ENCODE results near the gene LAMA1.

Gene LAMA1

DNA sequence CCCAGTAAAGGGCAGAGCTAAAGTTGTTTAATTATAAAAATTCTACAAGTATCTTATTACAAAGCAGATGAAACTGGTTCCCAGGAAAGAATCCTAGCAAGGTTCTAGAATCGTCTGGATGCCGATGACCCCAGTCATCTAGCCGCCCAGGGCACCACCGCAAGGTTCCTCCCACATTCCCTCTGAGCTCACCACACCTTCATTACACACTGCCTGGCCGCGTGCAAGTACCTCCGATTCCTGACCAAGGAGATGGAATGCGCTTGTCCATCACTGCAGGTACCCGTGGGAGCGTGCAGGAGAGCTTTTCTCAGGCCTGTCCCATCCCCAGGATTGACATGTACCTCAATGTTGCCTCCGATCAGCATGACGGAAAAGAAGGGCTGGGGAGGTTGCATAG is 158.5 kb downstream of the LAMA1 start:
- Mint-ChIP-seq H3K27ac (no peak overlapping the region), H3K36me3 (no peaks in the 10 kb centered on the region), H3K27me3 (no peaks in the 10 kb centered on the region), H3K4me1 (no peaks in the 10 kb centered on the region), H3K9me3 (peaks cover 4% of the 10 kb centered on the region), H3K4me3 (no peak overlapping the region)

- Mint-ChIP-seq H3K27me3 (no peaks in the 10 kb centered on the region), H3K27ac (no peak overlapping the region), H3K9me3 (peaks cover 4% of the 10 kb centered on the region), H3K4me3 (no peak overlapping the region), H3K4me1 (no peaks in the 10 kb centered on the region), H3K36me3 (no peaks in the 10 kb centered on the region)
Observed at GRCh38 chr18:6956999-6957398, 160.6 kb downstream of the LAMA1 start.

DNA sequence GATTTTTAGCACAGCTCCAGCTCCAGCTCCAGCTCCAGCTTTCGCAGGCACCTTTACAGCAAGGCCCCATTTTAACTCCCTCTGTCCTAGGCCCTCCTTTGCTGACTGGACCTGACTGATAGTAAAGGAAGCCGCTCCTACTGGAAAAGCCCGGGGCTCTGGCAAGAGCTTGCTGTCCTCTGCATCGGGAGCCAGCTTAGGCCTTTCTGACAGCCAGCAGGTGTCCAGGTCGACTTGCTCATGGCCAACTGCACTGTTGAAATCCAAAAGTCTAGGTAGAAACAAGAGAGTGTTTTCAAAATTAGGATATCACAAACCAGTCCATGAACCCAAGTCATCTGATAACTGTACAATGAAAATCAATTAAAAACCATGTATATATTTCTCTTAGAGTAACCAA is 161.1 kb downstream of the LAMA1 start:
- Mint-ChIP-seq H3K27me3 (no peaks in the 10 kb centered on the region), H3K4me3 (no peak overlapping the region), H3K36me3 (no peaks in the 10 kb centered on the region), H3K27ac (no peak overlapping the region), H3K9me3 (peaks cover 4% of the 10 kb centered on the region), H3K4me1 (no peaks in the 10 kb centered on the region)

DNA sequence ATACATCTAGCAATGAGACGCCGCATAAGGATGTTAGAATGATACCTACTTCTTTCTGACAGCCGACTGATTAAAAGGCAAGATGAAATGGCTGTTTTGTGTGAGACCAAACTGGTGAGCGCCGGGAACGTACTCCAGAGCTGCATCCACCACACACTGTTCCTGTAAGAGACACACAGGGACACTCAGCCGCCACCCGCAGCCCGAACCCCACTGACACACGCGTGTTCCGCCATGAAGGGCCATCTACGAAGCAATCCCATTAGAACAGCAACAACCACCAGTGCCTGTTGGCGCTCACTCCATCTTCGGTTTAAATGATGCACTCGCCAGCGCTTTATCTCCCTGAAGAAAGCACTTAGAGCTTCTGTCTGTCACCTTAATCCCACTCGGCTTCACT is 162.3 kb downstream of the LAMA1 start:
- peaks cover 4% of the 10 kb centered on the region for H3K9me3 Mint-ChIP-seq
- H3K36me3 Mint-ChIP-seq = no peaks in the 10 kb centered on the region
- H3K27me3 Mint-ChIP-seq = no peaks in the 10 kb centered on the region
- no peaks in the 10 kb centered on the region for H3K4me1 Mint-ChIP-seq
- no peak overlapping the region for H3K27ac Mint-ChIP-seq
- H3K4me3 Mint-ChIP-seq = no peak overlapping the region

DNA sequence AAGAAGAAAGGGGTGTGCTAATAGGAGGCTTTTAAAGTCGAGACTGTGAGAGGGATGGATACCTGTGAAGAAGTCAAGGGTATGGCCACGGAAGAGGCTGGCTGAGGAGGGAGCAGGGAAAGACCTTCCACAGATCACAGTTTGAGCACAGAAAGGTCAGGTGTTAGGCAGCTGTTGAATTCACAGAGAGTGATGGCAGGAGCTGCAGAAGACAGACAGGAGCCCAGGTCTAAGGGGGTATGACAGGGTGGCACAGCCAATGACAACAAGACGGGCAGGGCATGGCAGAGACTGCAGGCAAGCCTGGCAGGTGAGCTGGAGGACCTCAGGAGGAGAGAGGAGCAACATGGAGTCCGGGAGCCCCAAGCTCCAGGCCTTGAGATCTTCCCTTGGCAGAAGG is 163.1 kb downstream of the LAMA1 start:
- Mint-ChIP-seq H3K9me3 (no peaks in the 10 kb centered on the region), H3K4me3 (no peak overlapping the region), H3K36me3 (no peaks in the 10 kb centered on the region), H3K4me1 (no peaks in the 10 kb centered on the region), H3K27me3 (no peaks in the 10 kb centered on the region), H3K27ac (no peak overlapping the region)

GRCh38 chr18:6951336-6952090 is 166.1 kb downstream of the LAMA1 start:
- H3K4me1 Mint-ChIP-seq = no peaks in the 10 kb centered on the region
- H3K4me3 Mint-ChIP-seq = no peak overlapping the region
- H3K36me3 Mint-ChIP-seq = no peaks in the 10 kb centered on the region
- H3K27me3 Mint-ChIP-seq = no peaks in the 10 kb centered on the region
- H3K9me3 Mint-ChIP-seq = no peaks in the 10 kb centered on the region
- H3K27ac Mint-ChIP-seq = no peak overlapping the region

GRCh38 chr18:6950641-6951040 is 167.0 kb downstream of the LAMA1 start:
- no peaks in the 10 kb centered on the region for H3K27me3 Mint-ChIP-seq
- H3K4me1 Mint-ChIP-seq = no peaks in the 10 kb centered on the region
- no peak overlapping the region for H3K4me3 Mint-ChIP-seq
- no peaks in the 10 kb centered on the region for H3K36me3 Mint-ChIP-seq
- no peaks in the 10 kb centered on the region for H3K9me3 Mint-ChIP-seq
- no peak overlapping the region for H3K27ac Mint-ChIP-seq

- Mint-ChIP-seq H3K9me3 (no peaks in the 10 kb centered on the region), H3K4me1 (no peaks in the 10 kb centered on the region), H3K27ac (no peak overlapping the region), H3K4me3 (no peak overlapping the region), H3K36me3 (no peaks in the 10 kb centered on the region), H3K27me3 (no peaks in the 10 kb centered on the region)
Observed at GRCh38 chr18:6949800-6950586, 167.6 kb downstream of the LAMA1 start.

- no peaks in the 10 kb centered on the region for H3K9me3 Mint-ChIP-seq
- no peaks in the 10 kb centered on the region for H3K27me3 Mint-ChIP-seq
- no peak overlapping the region for H3K4me3 Mint-ChIP-seq
- no peaks in the 10 kb centered on the region for H3K36me3 Mint-ChIP-seq
- no peak overlapping the region for H3K27ac Mint-ChIP-seq
- no peaks in the 10 kb centered on the region for H3K4me1 Mint-ChIP-seq
Observed at GRCh38 chr18:6948281-6949055, 169.1 kb downstream of the LAMA1 start.

DNA sequence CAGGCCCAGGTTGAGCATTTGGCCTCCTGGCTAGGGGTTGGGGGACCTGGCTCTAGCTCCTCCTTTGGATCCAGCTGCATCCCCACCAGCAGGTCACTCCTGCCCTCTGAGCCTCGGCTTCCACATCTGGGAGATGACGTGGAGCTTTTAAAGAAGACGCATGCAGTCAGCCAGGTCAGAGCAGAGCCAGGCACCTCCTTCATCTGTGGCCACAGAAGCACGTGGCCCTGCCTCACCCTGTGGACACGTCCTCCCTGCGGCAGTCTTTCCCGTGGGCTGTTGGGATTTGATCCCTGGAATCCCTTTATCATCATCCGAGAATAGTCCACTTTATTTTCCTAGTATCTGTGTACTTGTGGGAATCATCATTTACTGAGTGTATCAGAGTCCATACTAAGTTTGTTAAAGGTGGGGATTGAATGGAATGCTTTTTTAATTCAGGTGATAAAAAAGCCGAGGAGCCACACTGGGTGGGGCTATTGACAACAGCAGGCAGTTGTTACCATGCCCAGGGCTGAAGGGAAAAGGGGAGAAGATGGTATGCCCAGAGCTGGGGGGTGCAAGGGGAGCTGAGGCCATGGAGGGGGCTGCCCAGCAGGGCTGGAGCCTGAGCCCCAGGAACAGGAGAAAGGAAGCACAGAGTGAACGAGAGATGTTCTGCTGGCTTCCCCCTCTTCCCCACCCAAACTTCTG is 170.1 kb downstream of the LAMA1 start:
- no peak overlapping the region for H3K4me3 Mint-ChIP-seq
- no peaks in the 10 kb centered on the region for H3K4me1 Mint-ChIP-seq

GRCh38 chr18:6943143-6943542 is 174.5 kb downstream of the LAMA1 start:
- Mint-ChIP-seq H3K4me1 (no peaks in the 10 kb centered on the region), H3K27me3 (no peaks in the 10 kb centered on the region), H3K9me3 (no peaks in the 10 kb centered on the region), H3K36me3 (no peaks in the 10 kb centered on the region), H3K4me3 (no peak overlapping the region), H3K27ac (no peak overlapping the region)

More for the DNA sequence above, 170.1 kb downstream of the LAMA1 start:
- Mint-ChIP-seq H3K9me3 (no peaks in the 10 kb centered on the region), H3K27me3 (no peaks in the 10 kb centered on the region), H3K27ac (no peak overlapping the region), H3K36me3 (no peaks in the 10 kb centered on the region)

DNA sequence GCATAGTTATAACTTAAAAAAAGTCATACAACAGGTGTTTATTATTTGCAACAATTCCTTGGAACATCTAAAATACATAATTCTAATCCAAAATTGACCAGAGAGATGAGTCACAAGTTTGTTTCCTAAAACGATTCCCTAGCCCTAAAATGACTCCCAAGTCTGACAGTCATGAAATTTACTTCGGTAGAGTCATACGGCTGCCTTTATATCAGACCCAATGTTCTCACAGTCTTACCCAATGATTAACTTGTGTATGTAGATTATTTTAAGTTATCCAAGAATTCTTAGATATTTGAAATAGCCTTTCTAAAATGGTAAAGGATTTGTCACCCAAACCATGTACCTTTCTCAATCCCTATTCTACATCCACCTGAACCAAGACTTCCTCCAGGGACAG is 174.9 kb downstream of the LAMA1 start:
- Mint-ChIP-seq H3K9me3 (no peaks in the 10 kb centered on the region), H3K4me1 (no peaks in the 10 kb centered on the region), H3K27me3 (peaks cover 2% of the 10 kb centered on the region), H3K36me3 (no peaks in the 10 kb centered on the region), H3K4me3 (no peak overlapping the region), H3K27ac (no peak overlapping the region)

DNA sequence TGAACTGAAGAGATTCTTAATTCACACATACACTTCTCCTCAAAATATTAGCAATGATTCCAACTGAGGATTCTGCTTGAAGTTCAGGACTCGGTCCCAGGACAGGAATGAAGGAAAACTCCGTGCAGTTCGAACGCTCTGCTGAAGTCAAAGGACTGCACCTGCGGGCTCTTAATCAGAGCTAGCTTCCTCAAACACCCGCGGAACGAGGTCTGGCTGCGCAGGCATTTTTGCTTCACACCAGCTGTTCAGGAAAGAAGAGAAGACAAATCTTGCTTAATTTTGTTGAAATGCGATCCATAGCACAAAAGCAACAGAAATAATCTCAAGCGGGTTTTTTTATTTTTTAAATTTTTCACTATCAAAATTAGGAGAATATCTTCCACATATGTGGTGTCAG is 175.6 kb downstream of the LAMA1 start:
- Mint-ChIP-seq H3K36me3 (no peaks in the 10 kb centered on the region), H3K4me1 (no peaks in the 10 kb centered on the region), H3K27me3 (peaks cover 2% of the 10 kb centered on the region), H3K27ac (no peak overlapping the region), H3K4me3 (no peak overlapping the region), H3K9me3 (no peaks in the 10 kb centered on the region)

- Mint-ChIP-seq H3K27ac (no peak overlapping the region), H3K9me3 (peaks cover 5% of the 10 kb centered on the region), H3K4me3 (no peak overlapping the region), H3K27me3 (peaks cover 7% of the 10 kb centered on the region), H3K36me3 (no peaks in the 10 kb centered on the region), H3K4me1 (no peaks in the 10 kb centered on the region)
Observed at GRCh38 chr18:6940451-6940850, 177.1 kb downstream of the LAMA1 start.

DNA sequence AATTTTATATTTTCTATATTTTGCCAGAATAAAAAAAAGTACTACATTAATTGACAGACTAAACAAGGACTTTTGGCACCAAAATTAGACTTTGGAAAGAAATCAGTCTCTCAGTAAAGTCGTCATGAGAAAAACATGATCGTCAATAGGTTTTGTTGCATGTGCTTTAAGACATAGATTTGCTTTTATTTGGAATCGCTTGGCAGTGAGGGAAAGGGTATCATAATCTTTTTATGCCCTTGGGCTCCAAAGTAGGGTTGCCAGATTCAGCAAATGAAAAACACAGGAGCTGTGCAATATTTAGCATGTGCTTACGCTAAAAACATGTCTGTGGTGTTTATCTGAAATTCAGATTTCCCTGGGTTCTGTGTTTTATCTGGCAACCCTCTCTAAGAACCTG is 177.6 kb downstream of the LAMA1 start:
- H3K4me3 Mint-ChIP-seq = no peak overlapping the region
- no peaks in the 10 kb centered on the region for H3K4me1 Mint-ChIP-seq
- H3K36me3 Mint-ChIP-seq = no peaks in the 10 kb centered on the region
- peaks cover 5% of the 10 kb centered on the region for H3K9me3 Mint-ChIP-seq
- no peak overlapping the region for H3K27ac Mint-ChIP-seq
- H3K27me3 Mint-ChIP-seq = peaks cover 7% of the 10 kb centered on the region

Measured in activated naive CD4-positive, alpha-beta T cell treated with anti-CD3 and anti-CD28 coated beads, Interleukin-2, amount 50 U/mL, for 24 hours (primary cell).